Activated CD4-positive, alpha-beta T cell treated with anti-CD3 and anti-CD28 coated beads, Interleukin-2, amount 50 U/mL, for 4 hours (primary cell): Measurements from ENCODE around the gene TPPP.

Source experiments
- DNase-seq, 2 experiments: peaks; one replicate each; pipeline ENCODE4 v3.0.0-alpha.2; 2020

TPPP gene

GRCh38 chr5:622946-623522 is 70.1 kb downstream of the TPPP start:
- DNase-seq: no peak

- DNase-seq: no peak
These were observed 70.8 kb downstream of the TPPP start for GRCh38 chr5:622359-622758.

DNA sequence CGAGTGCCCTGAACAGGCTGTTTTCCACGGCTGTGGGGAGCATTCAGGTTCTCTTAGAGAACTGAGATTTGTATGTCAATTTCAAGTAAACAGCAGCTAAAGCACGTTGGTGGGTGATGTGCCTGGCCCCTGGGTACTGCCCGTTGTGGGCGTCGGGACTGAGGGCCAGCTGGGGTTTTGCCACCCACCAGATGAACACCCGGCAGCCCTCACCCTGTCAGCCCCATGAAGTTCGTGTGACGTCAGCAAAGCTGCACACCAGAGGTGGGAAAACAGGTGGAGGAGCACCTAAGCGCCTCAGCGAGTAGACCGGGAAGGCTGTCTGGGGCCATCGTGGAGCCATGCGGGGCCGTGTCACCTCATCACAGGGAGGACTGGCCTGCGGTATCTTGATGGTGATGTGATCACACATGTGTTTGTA is 71.8 kb downstream of the TPPP start:
- DNase-seq: no peak

DNA sequence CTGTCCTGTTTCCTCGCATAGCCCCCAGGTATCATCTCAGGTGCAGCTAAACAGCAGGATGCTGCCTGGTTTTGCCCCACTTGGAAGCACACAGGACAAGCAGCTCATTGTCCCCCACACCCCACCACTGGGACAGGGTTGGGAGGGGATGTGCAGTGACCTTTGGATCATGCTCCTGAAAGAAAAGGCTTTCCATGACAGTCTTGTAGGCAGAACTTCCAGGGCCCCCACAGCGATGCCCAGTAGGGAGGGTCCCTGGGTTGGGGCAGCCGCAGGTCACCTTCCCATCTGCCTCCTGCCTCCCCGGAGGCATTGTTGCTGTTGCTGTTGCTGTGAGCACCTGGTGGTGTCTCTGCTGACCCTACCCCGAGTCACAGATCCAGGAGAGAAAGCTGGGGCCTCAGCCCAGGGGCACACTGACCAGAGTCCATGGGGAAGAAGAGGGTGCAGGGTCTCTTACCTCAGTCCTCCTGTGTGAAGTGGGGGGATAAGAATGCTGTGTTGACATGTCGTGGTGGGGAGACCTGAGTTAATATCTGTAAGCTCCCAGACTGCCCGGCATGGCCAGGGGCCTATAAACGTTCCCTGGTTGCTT is 72.5 kb downstream of the TPPP start:
- DNase-seq: no peak

GRCh38 chr5:620152-620551 is 73.0 kb downstream of the TPPP start:
- DNase-seq: no peak

GRCh38 chr5:619444-619843 is 73.7 kb downstream of the TPPP start:
- DNase-seq: no peak

- DNase-seq: no peak
These were observed 74.7 kb downstream of the TPPP start for GRCh38 chr5:618450-618849.

DNA sequence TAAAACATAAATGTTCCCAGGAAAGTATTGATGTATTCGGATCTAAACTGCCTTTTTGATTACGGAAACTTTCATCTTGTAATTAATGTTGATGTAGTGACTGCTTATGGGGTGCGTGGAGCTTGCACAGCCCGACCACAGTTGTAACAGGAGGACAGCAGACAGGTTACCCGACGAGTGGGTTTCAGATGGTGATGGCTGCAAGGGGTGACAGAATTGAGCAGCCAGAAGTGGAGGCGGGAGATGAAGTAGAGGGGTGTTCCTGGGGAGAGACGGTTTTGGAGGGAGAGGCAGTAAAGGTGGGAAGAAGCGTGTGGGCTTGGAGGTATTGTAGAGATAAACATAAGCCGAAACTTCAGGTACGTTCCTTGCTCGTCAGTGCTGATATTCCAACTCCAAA is 75.3 kb downstream of the TPPP start:
- DNase-seq: no peak

GRCh38 chr5:616484-617039 is 76.6 kb downstream of the TPPP start:
- DNase-seq: no peak

DNA sequence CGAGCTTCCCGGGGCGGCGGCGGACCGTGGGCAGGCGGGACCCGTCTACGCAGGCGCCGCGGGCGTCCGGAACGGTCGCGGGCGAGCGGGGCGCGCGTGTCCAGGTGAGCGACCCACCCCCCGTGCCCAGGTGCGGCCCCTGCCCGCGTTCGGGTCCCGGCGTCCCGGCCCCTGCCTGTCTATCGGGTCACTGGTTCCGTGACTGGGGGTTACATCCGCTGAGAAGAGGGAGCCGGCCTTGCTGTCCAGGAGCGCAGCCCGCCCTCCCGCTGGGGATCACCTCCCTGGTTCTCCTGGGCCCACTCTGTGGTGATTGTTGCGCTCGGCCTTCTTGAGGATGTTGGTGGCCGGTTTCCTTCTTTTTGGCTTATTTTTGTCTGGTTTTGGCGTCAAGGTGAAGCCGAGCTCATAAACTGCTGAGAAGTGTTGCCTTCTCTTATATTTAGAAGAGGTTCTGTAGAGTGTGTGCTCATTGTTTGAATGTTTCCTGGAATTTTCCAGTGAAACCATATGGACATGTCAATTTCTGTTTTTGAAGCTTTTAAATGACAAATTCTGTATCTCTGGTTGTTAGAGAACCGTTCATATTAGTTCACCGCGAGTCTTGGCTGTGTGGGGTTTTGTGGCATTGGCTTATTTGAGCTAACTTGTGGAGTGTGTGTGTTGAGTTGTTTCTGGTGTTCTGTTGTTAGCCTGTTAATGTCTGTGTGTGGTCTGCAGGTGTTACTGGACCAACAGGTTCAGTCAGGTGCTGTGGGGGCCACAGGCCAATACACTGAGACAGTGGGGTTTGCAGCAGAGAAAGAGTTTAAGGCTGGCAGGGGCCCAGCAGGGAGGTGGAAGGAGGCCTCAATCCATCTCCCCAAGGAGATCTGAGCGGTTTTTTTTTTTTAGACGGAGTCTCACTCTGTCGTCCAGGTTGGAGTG is 80.4 kb downstream of the TPPP start:
- peak in 1 of 2 experiments; percentile 7 for DNase-seq

DNA sequence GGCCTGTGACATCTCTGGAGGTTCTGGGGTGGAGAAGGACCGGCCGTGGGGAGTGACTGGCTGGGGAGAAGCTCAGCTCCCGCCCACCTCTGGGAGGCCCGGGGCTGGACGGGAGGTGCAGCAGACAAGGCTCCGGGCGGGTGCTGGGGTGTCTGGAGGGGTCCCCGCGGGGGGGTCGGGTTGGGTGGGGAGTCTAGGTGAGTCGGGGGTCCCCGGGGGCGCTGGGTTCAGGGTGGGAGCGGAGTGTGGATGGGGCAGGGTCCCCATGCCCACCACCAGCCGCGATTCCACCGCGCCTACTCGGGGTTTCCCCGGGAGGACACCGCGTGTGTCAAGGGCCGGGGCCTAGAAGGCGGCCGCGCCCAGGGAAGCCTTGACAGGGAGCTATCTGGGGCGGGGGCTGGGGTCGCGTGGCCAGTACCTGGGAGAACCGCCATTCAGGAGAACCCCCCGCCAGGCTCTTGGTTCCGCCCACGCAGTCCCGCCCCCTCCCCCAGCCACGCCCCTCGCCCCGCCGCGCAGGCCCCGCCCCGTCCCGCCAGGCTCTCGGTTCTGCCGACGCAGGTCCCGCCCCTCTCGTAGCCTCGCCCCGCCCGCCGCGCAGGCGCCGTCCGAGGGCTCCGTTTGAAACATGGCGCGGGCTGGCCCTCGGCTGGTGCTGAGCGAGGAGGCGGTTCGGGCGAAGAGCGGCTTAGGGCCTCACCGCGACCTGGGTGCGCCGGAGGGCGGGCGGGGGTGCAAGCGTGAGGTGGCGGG is 81.2 kb downstream of the TPPP start, which contains the start of gene CEP72:
Gene CEP72, plus strand, starts transcription at position 610 of the 756 bp plus-strand sequence. Its CDS starts 22 bp downstream, at position 632.
- DNase-seq: peak; percentile 92 to 93

DNA sequence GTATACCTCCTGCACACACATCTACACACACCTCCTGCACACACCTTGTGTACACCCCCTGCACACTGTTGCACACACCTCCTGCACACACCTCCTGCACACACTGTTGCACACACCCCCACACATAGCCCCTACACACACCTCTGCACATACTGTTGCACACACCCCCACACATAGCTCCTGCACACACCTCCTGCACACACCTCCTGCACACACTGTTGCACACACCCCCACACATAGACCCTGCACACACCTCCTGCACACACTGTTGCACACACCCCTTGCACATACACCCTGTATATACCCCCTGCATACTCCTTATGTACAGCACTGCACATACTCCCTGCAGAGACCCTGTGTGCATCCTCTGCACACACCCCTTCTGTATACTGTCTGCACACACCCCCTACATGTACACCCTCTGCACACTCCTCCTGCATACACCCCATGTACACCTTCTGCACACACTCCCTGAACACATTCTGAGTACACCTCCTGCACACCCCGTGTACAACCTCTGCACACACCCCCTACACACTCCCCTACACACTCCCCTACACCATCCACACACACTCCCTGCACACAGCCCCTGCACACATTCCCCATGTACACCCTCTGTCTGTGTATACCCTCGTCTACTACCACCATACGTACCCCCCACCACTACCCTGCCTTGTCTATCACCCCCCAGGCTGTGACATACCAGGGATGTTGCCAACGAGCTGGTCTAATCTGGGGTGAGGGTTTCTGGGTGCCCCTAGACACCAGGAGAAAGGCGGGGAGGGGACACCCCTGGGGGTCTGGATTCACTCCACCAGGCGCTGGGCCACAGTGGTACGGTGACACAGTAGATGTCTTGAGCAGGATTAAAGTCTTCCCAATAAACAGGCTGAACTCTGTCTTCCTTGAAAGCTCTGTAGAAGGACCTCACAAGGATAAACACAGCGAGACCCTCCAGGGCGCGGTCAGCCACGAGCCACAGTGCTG is 82.1 kb downstream of the TPPP start:
- DNase-seq: no peak

GRCh38 chr5:610011-610743 is 83.0 kb downstream of the TPPP start:
- no peak for DNase-seq
